AG04449 (cell line): ENCODE results near the gene NEK2.

Experiments
- CTCF ChIA-PET: fragments of 350-600 bp; formaldehyde crosslinking; extraction: SDS; loops from one replicate; lab custom pipeline; 2021; ENCODE audit warnings: antibody characterized with exemption; lab: Yijun Ruan, JAX
- POLR2A ChIA-PET: fragments of 400-600, 350-600 bp; formaldehyde crosslinking; extraction: SDS; loops from one replicate; lab custom pipeline; 2020; ENCODE audit warnings: antibody characterized with exemption, inconsistent platforms; lab: Yijun Ruan, JAX
- DNase-seq: peaks from one replicate; pipeline ENCODE4 v3.0.0-alpha.2; 2010; ENCODE audit warnings: low read depth, low spot score
- H3K4me3 ChIP-seq: 2 replicates; pipeline ENCODE4 v1.5.1; 2011; ENCODE audit warnings: low read depth, mild to moderate bottlenecking, control low read depth, low read length
- CTCF ChIP-seq: IDR thresholded peaks from one replicate; pipeline ENCODE4 v1.5.1; 2011; ENCODE audit warnings: mild to moderate bottlenecking, moderate library complexity, low read length, control low read depth, inconsistent platforms; ENCODE audit not compliant: insufficient read depth; ENCODE audit errors: missing control alignments

NEK2 gene

GRCh38 chr1:211623515-211623914 is 51.9 kb downstream of the NEK2 start:
- no peak for TF ChIP-seq CTCF
- no peak overlapping the region for H3K4me3 ChIP-seq
- DNase-seq: no peak
- CTCF ChIA-PET: interaction anchor here (1.0 to 2.3 kb wide), 4 partner anchors 10 to 110 kb away, joined by 3 to 9 read pairs (median 6); no protein-coding TSS in a partner anchor
- POLR2A ChIA-PET: no interaction called here

GRCh38 chr1:211621447-211622198 is 53.8 kb downstream of the NEK2 start:
- TF ChIP-seq CTCF: no peak
- ChIA-PET CTCF (no interaction called here), POLR2A (no interaction called here)
- H3K4me3 ChIP-seq: no peak overlapping the region
- DNase-seq: no peak

GRCh38 chr1:211620097-211620496 is 55.3 kb downstream of the NEK2 start:
- POLR2A ChIA-PET: no interaction called here

GRCh38 chr1:211619033-211619996 is 56.1 kb downstream of the NEK2 start:
- no peak for DNase-seq
- POLR2A ChIA-PET: no interaction called here
- CTCF ChIA-PET: interaction anchor here (1.3 to 3.7 kb wide), 3 partner anchors 9 to 35 kb away, joined by 5 to 16 read pairs (median 5); no protein-coding TSS in a partner anchor
- no peak for TF ChIP-seq CTCF
- no peak overlapping the region for H3K4me3 ChIP-seq

More at GRCh38 chr1:211620097-211620496, 55.3 kb downstream of the NEK2 start:
- CTCF ChIA-PET: interaction anchor here (1.3 kb wide), 1 partner anchor 34 kb away, joined by 5 read pairs; no protein-coding TSS in a partner anchor
- DNase-seq: no peak
- no peak overlapping the region for H3K4me3 ChIP-seq
- TF ChIP-seq CTCF: no peak

- H3K4me3 ChIP-seq: no peak overlapping the region
- DNase-seq: no peak
- CTCF ChIA-PET: interaction anchor here (1.8 to 3.7 kb wide), 2 partner anchors 11 to 16 kb away, joined by 3 to 16 read pairs; no protein-coding TSS in a partner anchor
- TF ChIP-seq CTCF: no peak
- POLR2A ChIA-PET: no interaction called here
Measured at GRCh38 chr1:211616965-211617297, 58.5 kb downstream of the NEK2 start.
